UCSD-AML1 (cell line): ENCODE measurements around the gene KCNT2.
"Not testable (repeated sequence)": the region's sequence is repeated elsewhere in the genome, so short reads cannot be mapped to it uniquely, and the experiment has no call there.

Experiments used
- DNase-seq: peaks from one replicate; lab custom pipeline; 2025; ENCODE audit not compliant: unreplicated experiment; lab: John Stamatoyannopoulos, UW

Gene KCNT2

DNA sequence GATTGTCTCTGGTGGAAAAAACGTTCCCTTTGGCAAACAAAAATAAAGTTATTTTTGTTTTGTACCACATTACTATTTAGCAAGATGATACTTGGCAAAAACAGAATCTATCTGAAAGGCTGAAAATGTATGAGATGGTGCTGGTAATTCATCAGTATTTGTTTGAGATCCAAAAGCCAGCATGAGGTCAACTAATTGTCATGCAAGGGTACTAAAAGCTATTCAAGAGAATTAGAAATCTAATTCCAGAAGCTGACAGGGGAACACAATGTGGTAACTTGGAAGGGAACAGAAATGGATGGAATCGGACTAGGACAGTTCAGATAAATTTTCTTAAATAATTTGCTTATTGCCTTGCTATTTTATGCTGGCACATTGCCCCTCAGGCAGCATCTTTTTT, 263.8 kb downstream of the KCNT2 start:
- DNase-seq = no peak

DNA sequence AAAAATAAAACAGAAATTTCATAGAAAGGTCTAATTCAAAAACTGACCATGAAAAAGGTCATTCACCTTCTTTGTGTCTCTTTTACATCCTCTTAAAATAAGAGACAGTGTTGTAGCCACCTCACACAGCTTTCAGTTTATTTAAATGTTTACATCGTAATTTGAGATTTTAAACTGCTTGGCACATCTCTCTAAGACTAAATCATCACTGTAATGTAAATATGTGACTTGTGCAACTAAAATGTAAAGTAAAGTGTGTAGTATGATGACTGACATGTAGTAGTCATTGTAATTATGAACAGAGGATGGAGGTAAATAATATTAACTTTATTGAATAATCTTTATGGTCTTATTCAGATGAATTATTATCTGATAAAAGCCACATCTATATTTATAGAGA, 283.9 kb downstream of the KCNT2 start:
- DNase-seq = no peak

DNA sequence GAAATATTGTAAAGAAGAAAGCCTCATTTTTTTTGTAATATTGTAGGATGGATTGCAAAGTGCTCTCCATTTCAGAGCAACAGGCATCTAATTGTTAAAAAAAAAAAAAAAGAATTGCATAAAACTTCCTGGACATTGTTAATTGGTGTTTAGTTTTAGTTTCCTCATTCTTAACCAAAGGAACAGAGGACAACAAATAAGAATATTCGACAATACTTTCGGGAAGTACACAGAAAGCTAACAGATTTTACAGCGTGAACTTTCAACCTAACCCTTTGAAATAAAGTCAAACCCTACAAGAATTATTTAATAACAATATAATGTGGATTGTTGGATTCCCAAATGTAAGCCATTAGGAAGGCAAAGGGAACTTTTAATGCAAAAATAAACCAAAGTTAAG, 284.4 kb downstream of the KCNT2 start:
- no peak for DNase-seq

DNA sequence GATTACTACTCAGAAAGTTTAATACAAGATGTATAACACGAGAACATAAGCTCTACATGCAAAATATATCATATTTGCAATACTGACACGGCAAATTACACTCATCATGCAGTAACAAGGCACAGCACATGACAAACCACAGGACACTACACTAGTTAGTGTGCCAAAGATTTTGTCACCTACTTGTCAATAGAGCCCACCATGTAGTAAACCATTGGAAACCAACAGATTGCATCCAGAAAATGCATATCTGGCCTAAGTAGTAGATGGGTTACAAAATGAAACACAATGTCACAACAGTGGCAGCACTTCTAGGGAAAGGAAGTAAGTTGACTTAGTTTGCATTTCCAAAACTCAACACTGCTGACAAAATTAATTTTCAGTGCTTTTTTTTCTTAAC, 288.9 kb downstream of the KCNT2 start:
- no peak for DNase-seq

DNA sequence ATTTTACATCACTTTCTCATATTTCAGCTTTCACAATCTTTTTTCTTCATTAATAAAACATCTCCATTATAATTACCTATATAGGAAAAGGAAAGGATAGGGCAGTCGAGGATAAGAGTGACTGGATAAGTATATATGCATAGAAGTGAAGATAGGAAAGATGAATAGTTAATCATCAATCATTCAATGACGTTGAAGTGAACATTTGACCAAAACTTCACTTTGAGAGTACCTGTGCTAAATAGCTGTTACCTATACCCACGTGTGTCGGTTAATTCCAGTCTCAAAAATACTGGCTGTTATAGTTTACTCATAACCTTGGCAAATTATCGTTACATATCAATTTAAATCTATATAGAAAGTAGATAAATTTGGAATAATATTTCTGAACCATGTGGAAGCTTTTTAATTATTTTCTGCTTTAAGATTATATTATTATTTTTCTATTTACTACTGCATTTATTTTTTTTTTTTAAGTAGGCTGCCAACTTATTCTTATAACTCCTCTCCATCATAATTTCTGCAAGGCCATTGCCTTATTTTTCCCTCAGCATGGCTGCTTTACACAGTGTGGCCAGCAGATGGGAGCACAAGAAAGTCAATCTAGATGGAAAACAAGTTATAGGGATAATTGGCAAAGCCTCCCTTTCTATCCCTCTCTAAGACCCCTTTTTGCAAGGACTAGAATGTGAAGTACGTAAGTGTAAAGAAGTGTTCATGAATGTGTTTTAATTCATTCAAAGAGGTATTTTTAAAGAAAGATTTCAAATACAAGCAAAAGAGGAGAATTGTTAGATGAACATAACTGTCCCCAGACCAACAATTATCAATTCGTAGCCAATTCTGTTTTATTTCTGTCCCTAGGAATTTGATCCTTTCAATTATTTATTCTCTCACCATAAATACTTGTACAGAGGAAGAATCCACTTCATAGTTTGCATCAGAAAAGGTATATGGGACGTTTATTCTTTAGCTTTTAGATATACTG, 290.4 kb downstream of the KCNT2 start:
- DNase-seq = peak; percentile 12

DNA sequence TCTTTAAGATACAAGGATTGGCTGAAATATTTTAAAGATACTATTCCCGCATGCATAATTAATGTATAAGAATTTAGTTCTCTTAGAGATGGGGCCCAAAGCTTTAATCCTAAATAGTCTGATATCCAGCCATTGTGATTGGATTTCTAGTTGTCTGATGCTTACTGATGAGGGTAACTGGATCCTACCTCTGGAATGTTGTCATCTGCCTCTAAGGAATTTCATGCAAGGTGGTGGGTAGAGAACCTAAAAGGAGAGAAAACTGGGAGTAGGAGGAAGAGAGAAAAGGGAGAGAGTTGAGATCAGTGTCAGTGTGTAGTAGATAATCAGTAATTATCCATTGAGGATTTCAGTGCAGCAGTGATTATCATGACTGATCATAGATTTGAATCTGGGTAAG, 295.5 kb downstream of the KCNT2 start:
- DNase-seq = no peak

DNA sequence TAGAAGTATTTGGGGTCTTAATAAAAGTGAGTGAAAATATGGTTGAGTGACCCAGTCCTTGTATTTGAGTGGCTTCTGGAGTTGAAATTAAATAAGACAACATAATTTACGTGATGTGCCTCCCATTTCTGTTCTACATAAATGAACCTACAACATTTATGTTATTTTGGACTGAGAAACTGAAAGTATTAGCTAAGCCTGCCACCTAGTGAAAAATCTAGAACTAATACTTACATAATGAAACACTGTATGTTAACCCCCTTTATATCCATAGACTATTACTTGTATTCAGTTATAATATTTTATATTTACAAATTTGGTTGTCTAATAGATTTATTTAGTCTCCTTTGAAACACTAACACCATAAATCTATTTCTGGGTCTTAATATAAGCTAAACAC, 298.9 kb downstream of the KCNT2 start:
- no peak for DNase-seq

DNA sequence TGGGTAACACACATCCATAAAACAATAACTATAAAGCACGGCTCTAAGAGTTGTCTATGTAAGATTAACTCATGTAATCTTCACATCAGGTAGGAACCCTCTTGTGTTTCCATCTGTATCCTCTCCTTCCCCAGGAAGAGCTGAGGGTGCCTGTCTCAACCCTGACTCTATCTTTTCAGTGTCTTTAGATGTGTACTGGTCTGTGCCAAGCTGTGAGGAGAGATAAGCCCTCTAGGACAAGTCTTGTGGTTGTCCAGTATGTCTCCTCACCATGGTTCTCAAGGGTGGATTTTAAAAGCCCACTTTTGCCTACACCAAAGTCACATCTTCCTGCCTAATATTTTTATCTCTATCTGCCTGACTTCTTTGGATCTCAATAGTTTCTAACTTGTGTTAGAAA, 300.1 kb downstream of the KCNT2 start:
- no peak for DNase-seq

DNA sequence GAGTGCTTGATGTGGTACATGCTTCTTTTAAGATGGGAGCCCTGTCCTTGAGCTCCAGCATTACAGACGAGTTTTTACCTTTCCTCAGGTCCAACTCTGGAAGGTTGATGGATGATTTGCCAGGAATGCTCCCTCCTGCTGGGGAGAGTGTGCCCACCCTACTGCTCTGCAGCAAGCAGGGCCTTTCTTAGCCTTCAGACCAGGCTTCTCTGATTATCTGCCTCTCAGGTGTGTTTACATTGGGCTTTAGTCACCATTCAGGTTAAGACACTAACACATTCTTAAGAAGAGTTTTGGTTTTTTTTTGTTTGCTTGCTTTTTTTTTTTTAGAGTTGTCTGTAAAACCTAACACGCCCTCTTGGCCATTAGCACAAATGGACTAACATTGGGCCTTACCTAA, 301.8 kb downstream of the KCNT2 start:
- peak; percentile 1 for DNase-seq

DNA sequence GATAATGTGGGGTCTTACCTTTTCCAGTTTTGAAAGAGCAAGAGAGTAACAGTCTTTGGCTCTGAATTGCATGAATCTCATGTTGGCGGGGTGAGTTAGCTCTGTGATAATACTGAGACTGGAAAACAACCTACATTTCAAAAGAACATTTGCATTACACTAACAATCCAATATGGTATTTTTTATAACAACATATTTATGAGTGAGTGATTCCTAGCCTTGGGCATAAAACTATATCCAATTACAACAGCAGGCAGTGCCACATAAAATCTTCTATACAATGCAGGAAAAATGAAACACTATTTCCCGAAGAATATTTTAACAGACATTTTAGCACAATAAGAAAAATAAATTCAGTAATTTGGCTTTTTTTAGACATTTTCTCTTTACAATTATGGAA, 303.0 kb downstream of the KCNT2 start:
- DNase-seq = no peak

DNA sequence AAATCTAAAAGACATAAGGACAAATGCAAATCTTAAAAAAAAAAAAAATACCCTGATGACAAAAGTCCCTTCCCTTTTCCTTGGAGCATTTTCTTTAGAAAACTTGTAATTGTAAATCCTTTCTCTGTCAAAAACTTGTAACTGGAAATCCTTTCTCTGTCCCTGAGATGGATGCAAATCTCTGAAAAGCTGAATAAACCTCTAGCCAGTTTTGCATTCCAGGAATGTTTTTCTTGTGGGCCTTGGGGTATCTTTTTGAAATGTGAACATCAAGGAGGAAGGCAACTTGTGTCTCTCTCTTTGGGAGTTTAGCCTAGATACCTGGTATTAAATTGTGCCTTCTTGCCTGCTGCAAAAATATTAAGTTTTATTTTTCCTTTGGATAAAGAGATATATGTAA, 305.3 kb downstream of the KCNT2 start:
- no peak for DNase-seq

DNA sequence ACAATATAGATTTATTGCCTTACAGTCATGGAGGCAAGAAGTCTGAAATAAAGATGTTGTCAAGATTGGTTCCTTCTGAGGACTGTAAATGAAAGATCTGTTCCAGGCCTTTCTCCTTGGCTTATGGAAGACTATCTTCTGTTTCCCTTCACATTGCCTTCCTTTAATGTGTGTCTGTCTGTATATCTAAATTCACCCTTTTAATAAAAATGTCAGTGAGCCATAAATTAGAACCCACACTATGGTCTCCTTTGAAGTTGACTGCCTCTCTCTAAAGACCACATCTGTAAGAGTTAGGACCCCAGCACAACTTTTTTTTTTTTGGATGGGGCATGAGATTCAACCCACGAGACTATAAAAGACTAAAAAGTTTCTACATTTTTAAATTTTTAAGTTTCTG, 305.8 kb downstream of the KCNT2 start:
- no peak for DNase-seq

DNA sequence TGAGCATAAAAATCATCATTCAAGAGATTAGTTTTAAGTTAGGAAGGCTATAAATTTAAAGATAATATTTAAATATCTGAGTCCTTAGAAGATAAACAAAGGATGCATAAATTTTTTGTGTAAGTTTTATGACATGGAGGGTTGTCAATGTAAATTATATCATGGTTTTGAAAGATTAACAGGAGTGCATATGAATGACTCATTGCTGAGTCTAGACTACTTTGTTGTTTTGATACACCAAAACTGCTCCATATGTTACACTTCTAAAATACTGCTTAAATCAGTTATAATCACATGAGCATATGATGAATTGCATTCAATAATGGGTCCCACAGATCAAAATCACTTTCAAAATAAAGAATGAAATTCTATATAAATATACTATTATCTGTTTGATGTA, 312.5 kb downstream of the KCNT2 start:
- no peak for DNase-seq

DNA sequence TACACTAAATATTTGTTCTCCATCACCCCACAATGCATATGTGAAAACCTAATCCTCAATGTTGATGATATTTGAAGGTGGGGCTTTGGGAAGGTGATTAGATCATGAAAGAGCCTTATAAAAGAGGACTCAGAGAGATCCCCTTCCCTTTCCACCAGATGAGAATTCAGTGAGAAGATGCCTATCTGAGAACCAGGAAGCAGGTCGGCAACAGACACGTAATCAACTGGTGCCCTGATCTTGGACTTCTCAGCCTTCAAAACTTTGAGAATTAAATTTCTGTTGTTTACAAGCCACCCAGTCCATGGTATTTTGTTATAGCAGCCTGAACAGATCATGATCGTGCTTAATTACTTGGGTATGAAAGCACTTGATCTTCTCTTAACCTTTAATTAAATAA, 329.4 kb downstream of the KCNT2 start:
- no peak for DNase-seq

DNA sequence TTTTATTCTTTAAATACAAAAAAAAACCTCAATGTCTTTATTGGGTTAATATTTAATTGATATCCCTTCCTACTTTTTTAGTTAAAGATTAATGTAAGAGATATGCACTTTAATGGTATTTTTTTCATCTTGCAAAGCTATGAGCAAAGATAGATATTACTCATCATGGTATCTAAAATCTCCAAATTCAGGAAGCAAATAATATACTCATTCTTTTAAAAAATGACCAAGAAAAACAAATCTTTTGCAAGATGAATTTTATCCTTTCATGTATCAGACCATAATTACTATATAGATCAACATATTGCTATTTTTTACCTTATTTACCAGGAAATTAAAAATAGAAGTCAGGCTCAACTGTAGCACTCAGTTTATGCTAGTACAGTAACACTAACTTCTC, 330.4 kb downstream of the KCNT2 start:
- DNase-seq = no peak

DNA sequence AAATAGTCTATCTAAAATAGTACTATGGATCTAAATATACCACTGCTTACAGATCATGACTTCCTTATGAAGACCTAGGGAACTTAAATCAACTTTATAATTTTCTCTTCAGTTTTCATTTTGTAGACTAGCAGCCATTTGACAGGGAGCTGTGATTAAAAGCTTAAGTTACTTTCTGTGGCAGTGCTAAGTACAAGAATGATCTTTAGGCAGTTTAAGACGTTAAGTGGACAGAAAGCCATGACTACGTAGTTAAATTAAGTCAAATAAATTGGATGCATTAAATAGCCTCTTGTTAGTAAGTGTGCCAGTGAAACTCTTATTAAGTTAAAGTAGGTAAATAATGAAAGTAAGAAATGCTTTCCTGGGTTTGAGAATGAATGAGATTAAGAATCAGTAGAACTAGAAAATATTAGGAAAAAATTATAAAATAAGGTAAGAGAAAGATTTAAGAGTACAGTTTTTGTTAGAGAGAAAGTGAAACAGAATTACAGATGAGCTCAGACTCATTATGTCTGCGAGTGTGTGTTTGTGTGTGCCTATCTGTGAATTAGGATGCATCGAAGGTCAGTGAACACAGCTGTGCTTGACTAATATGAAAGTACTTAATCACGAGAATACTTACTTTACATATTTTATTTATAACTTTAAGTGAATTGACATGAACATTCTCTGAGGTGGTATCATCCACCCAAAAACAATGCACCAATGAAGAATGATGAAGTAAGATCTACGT, 336.9 kb downstream of the KCNT2 start:
- DNase-seq = no peak

DNA sequence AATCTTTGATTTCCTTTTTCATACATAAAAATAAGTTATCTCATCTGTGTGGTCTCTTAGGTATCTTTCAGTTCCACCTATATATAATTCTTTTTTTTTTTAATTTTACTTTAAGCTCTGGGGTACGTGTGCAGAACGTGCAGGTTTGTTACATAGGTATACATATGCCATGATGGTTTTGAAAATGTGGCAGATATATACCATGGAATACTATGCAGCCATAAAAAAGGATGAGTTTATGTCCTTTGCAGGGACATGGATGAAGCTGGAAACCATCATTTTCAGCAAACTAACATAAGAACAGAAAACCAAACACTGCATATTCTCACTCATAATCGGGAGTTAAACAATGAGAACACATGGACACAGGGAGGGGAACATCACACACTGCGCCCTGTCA, 345.2 kb downstream of the KCNT2 start:
- not testable (repeated sequence) for DNase-seq

DNA sequence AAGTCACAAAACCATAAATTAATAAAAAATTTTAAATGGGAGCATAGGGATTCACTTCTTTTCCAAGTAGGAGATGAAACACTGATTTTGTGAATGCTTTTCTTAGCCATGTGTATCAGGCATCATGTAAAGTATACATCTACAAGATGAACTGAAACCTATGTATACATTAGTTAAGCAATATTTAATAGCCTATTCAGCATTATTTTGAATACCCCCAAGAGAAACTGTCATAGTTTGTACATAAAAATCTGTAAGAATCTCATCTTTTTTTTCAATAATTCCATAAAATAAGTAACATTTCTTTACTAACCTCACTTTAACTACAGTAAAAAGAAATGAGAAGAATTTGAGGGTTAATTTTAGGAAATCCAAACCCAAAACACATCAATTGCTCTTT, 348.0 kb downstream of the KCNT2 start:
- DNase-seq = no peak

DNA sequence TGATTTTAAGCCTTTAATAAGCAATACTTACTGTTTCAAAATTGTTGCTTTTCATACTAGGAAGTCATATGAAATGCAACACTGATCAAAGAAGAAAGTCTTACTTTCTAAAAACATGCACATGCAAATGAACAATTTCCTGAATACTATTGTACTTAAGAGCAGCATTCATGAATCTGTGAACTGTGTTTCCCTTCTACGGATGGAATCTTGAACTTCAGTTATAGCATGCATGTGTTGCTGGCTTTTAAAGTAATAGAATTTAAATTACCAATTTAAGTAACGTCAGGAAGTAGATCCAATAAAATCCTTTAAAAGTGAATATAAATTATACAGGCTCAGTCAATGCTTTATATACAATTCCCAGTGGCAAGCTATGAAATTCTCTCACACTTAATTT, 348.9 kb downstream of the KCNT2 start:
- no peak for DNase-seq

DNA sequence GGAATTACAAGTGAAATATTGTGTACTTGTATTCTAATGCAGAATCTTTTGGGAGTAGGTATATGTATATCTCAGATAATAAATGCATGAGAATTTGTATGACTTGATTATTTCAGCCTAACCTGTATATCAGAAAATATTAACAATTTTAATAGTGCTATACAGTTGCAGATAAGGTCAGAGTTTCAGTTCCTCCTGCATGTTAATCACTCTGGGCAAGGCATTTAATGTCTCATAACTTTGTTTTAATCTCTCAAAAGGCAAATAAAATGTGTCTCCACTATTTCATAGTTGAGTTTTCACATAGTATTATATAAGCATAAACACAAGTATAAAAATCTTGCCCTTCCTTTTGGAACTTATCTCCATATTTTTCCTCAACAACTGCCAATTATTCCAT, 352.5 kb downstream of the KCNT2 start:
- no peak for DNase-seq

DNA sequence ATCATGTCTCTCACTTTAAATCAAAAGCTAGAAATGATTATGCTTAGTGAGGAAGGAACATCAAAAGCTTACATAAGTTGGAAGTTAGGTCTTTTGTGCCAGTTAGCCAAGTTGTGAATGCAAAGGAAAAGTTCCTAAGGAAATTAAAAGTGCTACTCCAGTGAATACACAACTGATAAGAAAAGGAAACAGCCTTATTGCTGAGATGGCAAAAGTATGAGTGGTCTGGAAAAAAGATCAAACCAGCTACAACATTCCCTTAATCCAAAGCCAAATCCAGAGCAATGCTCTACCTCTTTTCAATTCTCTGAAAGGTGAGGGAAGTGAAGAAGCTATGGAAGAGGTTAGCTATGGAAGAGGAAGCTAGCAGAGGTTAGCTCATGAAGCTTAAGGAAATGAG, 378.7 kb downstream of the KCNT2 start:
- no peak for DNase-seq

DNA sequence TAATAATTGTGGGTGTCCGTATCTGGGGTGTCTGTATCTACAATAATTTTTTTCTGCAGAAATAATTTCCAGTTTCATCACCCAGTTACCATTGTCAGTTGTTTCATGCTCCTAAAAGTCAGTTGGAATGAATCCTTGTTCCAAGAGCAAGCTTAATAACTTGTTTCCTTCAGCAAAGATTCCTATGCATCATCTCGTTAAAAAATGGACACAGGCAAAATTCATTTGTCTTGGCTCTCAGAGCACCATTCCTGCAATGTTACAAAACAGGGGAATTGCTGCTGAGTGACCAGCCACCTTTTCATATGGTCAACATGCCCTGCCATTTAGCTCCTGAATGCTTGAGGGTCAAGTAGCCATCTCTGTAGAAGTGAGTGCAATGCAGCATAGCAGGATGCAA, 393.4 kb downstream of the KCNT2 start:
- no peak for DNase-seq
